Neural progenitor cell (in vitro differentiated cells): ENCODE results near the gene KIF16B.

ENCODE experiments used
- CTCF ChIP-seq: fragments of 200-600 bp; sonication (generic); IDR thresholded peaks from 2 replicates; pipeline ENCODE4 v1.5.1; 2017; ENCODE audit warnings: antibody characterized with exemption, mild to moderate bottlenecking
- EZH2 ChIP-seq: fragments of 200-600 bp; sonication (generic); IDR thresholded peaks from 2 replicates; pipeline ENCODE4 v1.6.1; 2017; ENCODE audit warnings: antibody characterized with exemption, mild to moderate bottlenecking, moderate library complexity
- EZH2phosphoT487 ChIP-seq: fragments of 200-600 bp; sonication (generic); IDR thresholded peaks from 2 replicates; pipeline ENCODE4 v1.6.1; 2017; ENCODE audit warnings: antibody characterized with exemption

GRCh38 chr20:16362642-16363041, 210.6 kb downstream of the KIF16B start:
- TF ChIP-seq CTCF (no peak), EZH2 (no peak), EZH2phosphoT487 (no peak)
